Activated CD8-positive, alpha-beta T cell treated with anti-CD3 and anti-CD28 coated beads for 36 hours (primary cell): ENCODE data around the gene RARRES2. TPM values are rescaled to one million over a fixed set of nuclear protein-coding genes. Genes with fewer than 3 reads are reported as not detected.

ENCODE experiments used
- ATAC-seq: fragments of 200-7000 bp; cut with Tn5 transposase; one replicate; pipeline ENCODE4 v1.10.0; 2021; ENCODE audit warnings: mild to moderate bottlenecking, moderate library complexity
- CTCF ChIA-PET: fragments of 350-600 bp; sonication (Branson Sonifier 250); formaldehyde crosslinking; loops from one replicate; lab custom pipeline; 2021; ENCODE audit warnings: antibody characterized with exemption; lab: Charles Lee
- POLR2A ChIA-PET: fragments of 350-600 bp; sonication (Branson Sonifier 250); formaldehyde crosslinking; loops from one replicate; lab custom pipeline; 2021; ENCODE audit warnings: antibody characterized with exemption; lab: Charles Lee
- DNase-seq: peaks from one replicate; pipeline ENCODE4 v3.0.0-alpha.2; 2020
- H3K27ac Mint-ChIP-seq: one replicate; pipeline ENCODE4 v1.8.0; 2021; ENCODE audit warnings: mild to moderate bottlenecking, mixed read lengths
- H3K27me3 Mint-ChIP-seq: one replicate; pipeline ENCODE4 v1.8.0; 2021; ENCODE audit warnings: mixed read lengths
- H3K36me3 Mint-ChIP-seq: one replicate; pipeline ENCODE4 v1.8.0; 2021; ENCODE audit warnings: low read depth, mixed read lengths
- H3K4me1 Mint-ChIP-seq: one replicate; pipeline ENCODE4 v1.8.0; 2021; ENCODE audit warnings: low read depth, mixed read lengths
- H3K4me3 Mint-ChIP-seq: one replicate; pipeline ENCODE4 v1.8.0; 2021; ENCODE audit warnings: mild to moderate bottlenecking, moderate library complexity, mixed read lengths
- H3K9me3 Mint-ChIP-seq: one replicate; pipeline ENCODE4 v1.8.0; 2021; ENCODE audit warnings: mixed read lengths
- intact Hi-C: fragments of 100-400 bp; cut with micrococcal nuclease; formaldehyde crosslinking; loops from one replicate; pipeline ENCODE4 v1.10.0; 2022
- total RNA-seq, 2 experiments: library from RNA; stranded (reverse); gene quantifications; one replicate each; pipeline ENCODE4 v1.2.3, GENCODE V29; 2021
- TF ChIP-seq, protein P1 (sequence below): fragments of 200-600 bp; IDR thresholded peaks from one replicate; pipeline ENCODE4 v1.8.0; 2022; ENCODE audit warnings: antibody characterized with exemption, mild to moderate bottlenecking

The RARRES2 gene
- total RNA-seq, 2 experiments from 2014 or later, result not detected

DNA sequence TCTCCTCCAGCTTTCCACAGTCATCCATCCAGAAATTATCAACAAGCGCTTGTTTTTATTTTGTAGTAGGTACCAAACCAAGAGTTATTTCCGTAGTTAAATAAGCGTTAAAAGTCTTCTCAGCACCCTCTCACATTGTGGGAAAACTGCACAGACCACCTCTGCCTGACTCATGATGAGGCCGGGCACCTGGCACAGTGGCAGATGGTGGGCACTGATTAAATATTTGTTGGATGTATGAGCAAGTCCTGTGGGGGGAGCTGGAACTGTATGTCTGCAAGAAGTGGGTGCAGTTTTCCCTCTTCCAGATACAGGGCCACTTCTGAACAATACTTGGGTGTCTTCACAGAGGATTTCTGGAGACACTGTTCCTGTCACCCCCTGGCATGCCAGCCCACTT, 21.9 kb upstream of the RARRES2 start:
- Mint-ChIP-seq H3K9me3 (no peaks in the 10 kb centered on the region), H3K27me3 (no peaks in the 10 kb centered on the region), H3K4me1 (peaks cover 54% of the 10 kb centered on the region), H3K27ac (no peak overlapping the region), H3K36me3 (peaks cover 3% of the 10 kb centered on the region), H3K4me3 (no peak overlapping the region)
- intact Hi-C loops, result no loop called here
- CTCF ChIA-PET, result interaction anchor here (0.9 to 1.7 kb wide), 2 partner anchors 8 to 42 kb away, joined by 3 to 5 read pairs; a partner anchor contains a TSS
- DNase-seq (no peak), ATAC-seq (no peak)
- TF ChIP-seq, protein P1, sequence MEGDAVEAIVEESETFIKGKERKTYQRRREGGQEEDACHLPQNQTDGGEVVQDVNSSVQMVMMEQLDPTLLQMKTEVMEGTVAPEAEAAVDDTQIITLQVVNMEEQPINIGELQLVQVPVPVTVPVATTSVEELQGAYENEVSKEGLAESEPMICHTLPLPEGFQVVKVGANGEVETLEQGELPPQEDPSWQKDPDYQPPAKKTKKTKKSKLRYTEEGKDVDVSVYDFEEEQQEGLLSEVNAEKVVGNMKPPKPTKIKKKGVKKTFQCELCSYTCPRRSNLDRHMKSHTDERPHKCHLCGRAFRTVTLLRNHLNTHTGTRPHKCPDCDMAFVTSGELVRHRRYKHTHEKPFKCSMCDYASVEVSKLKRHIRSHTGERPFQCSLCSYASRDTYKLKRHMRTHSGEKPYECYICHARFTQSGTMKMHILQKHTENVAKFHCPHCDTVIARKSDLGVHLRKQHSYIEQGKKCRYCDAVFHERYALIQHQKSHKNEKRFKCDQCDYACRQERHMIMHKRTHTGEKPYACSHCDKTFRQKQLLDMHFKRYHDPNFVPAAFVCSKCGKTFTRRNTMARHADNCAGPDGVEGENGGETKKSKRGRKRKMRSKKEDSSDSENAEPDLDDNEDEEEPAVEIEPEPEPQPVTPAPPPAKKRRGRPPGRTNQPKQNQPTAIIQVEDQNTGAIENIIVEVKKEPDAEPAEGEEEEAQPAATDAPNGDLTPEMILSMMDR, result no peak
- POLR2A ChIA-PET, result interaction anchor here (1.0 to 1.1 kb wide), 3 partner anchors 14 to 42 kb away, joined by 3 to 4 read pairs (median 3); a partner anchor contains a TSS

DNA sequence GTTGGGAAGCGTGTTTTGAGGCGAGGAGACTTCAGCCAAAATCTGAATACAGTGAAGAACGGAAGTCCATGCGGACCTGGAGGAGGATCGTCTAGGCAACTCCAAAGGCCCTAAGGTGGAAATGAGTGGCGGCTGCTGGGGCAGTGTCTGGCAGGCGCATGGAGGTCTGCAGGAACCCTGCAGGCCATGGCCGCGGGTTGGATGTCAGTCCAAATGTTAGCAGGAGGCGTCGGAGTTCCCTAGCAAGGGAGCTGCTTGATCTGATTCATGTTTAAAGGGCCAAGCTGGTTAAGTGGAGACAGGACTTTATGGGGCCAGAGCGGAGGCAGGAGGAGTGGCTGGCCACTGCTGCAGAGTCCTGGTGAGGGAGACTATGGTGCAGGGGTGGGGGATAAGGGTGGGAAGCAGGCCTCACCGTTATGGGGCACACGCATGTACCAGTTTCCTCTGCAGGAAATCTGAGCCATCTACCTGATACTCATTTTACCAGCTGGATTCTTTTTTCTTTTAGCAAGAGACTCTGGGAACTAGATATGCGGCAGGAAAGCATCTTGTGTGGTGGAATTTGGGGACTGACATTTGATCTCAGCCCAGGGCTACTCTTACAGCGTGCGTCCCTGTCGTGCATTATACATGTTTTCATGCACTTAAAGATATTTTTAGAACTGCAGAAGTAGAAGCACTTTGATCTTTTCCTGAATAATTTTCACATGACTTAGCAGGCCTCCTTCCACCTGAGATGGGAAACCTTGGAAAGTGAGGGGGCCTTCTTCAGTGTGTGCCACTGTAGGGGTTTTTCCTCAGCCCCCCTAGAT, 20.6 kb upstream of the RARRES2 start:
- peaks cover 58% of the 10 kb centered on the region for H3K4me1 Mint-ChIP-seq
- H3K27ac Mint-ChIP-seq, result no peak overlapping the region
- POLR2A ChIA-PET, result interaction anchor here (1.0 kb wide), 2 partner anchors 32 to 44 kb away, joined by 3 to 4 read pairs; a partner anchor contains a TSS

GRCh38 chr7:150361402-150361801, 20.0 kb upstream of the RARRES2 start:
- ATAC-seq (no peak), DNase-seq (no peak)
- ChIA-PET CTCF (interaction anchor here (1.0 to 1.5 kb wide), 2 partner anchors 18 to 88 kb away, joined by 3 to 4 read pairs; no protein-coding TSS in a partner anchor), POLR2A (interaction anchor here (1.1 kb wide), 1 partner anchor 57 kb away, joined by 3 read pairs; no protein-coding TSS in a partner anchor)
- intact Hi-C loops, result no loop called here
- H3K27me3 Mint-ChIP-seq, result no peaks in the 10 kb centered on the region
- peaks cover 59% of the 10 kb centered on the region for H3K4me1 Mint-ChIP-seq
- peaks cover 3% of the 10 kb centered on the region for H3K36me3 Mint-ChIP-seq
- no peak overlapping the region for H3K27ac Mint-ChIP-seq
- TF ChIP-seq, protein P1, result no peak
- no peaks in the 10 kb centered on the region for H3K9me3 Mint-ChIP-seq
- no peak overlapping the region for H3K4me3 Mint-ChIP-seq

More for the DNA sequence above, 20.6 kb upstream of the RARRES2 start:
- CTCF ChIA-PET, result interaction anchor here (0.9 to 1.5 kb wide), 2 partner anchors 44 to 87 kb away, joined by 3 to 4 read pairs; a partner anchor contains a TSS
- intact Hi-C loops, result no loop called here
- no peak overlapping the region for H3K4me3 Mint-ChIP-seq
- ATAC-seq (no peak), DNase-seq (no peak)
- H3K27me3 Mint-ChIP-seq, result no peaks in the 10 kb centered on the region
- TF ChIP-seq, protein P1, result no peak
- H3K9me3 Mint-ChIP-seq, result no peaks in the 10 kb centered on the region
- H3K36me3 Mint-ChIP-seq, result peaks cover 3% of the 10 kb centered on the region

DNA sequence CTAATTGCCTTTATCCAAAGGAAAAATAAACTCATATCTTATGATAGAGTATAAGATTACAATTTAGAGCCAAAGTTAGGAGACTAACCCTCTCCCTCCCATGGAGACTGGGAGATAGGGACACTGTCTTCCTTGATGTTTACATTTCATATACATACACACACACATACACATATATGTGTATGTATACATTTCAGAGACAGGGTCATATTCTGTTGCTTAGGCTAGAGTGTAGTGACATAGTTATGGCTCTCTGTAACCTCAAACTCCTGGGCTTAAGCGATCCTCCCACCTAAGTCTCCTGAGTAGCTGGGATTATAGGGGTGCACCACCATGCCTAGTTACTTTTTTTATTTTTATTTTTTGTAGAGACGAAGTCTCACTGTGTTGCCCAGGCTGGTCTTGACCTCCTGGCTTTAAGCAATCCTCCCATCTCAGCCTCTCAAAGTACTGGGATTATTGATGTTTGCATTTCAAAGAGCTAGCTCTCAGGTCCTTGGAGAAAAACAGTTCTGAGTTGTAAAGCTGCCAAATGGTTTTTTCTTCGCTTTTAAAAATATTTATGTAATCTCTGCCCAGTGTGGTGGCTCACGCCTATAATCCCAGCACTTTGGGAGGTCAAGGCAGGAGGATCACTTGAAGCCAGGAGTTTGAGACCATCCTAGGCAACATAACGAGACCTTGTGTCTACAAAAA, 19.1 kb upstream of the RARRES2 start:
- peaks cover 52% of the 10 kb centered on the region for H3K4me1 Mint-ChIP-seq
- H3K9me3 Mint-ChIP-seq, result no peaks in the 10 kb centered on the region
- intact Hi-C loops, result no loop called here
- no peak for ATAC-seq
- H3K36me3 Mint-ChIP-seq, result peaks cover 3% of the 10 kb centered on the region
- H3K4me3 Mint-ChIP-seq, result no peak overlapping the region
- peak overlapping the region; percentile 61 for H3K27ac Mint-ChIP-seq
- TF ChIP-seq, protein P1, result no peak
- ChIA-PET CTCF (interaction anchor here (1.0 kb wide), 1 partner anchor 17 kb away, joined by 3 read pairs; no protein-coding TSS in a partner anchor), POLR2A (interaction anchor here (0.7 to 1.1 kb wide), 2 partner anchors 41 to 58 kb away, joined by 3 read pairs; no protein-coding TSS in a partner anchor)
- H3K27me3 Mint-ChIP-seq, result no peaks in the 10 kb centered on the region
- DNase-seq, result no peak
